Neuronal stem cell (in vitro differentiated cells): Measurements from ENCODE around the gene ANGPTL2.

ENCODE experiments used
- DNase-seq: peaks from one replicate; pipeline ENCODE4 v3.0.0-alpha.2; 2013; ENCODE audit warnings: low spot score
- H2AFZ ChIP-seq: one replicate; pipeline ENCODE4 v1.6.1; 2013; ENCODE audit warnings: mild to moderate bottlenecking, low read length, inconsistent platforms
- H2AK5ac ChIP-seq: 2 replicates; pipeline ENCODE4 v1.6.1; 2013; ENCODE audit warnings: low read depth, mild to moderate bottlenecking, inconsistent platforms, low read length, moderate library complexity, mixed read lengths
- H2BK120ac ChIP-seq: 2 replicates; pipeline ENCODE4 v1.6.1; 2013; ENCODE audit warnings: low read depth, mild to moderate bottlenecking, inconsistent platforms, low read length, moderate library complexity, mixed read lengths
- H2BK12ac ChIP-seq: one replicate; pipeline ENCODE4 v1.6.1; 2013; ENCODE audit warnings: low read length, inconsistent platforms
- H2BK15ac ChIP-seq: 2 replicates; pipeline ENCODE4 v1.6.1; 2013; ENCODE audit warnings: mild to moderate bottlenecking, low read length, inconsistent platforms, mixed read lengths
- H2BK5ac ChIP-seq: one replicate; pipeline ENCODE4 v1.6.1; 2013; ENCODE audit warnings: inconsistent platforms, mild to moderate bottlenecking, low read length, moderate library complexity
- H3K14ac ChIP-seq: one replicate; pipeline ENCODE4 v1.6.1; 2013; ENCODE audit warnings: low read length, inconsistent platforms
- H3K18ac ChIP-seq: 2 replicates; pipeline ENCODE4 v1.6.1; 2013; ENCODE audit warnings: low read length, inconsistent platforms
- H3K23ac ChIP-seq: 2 replicates; pipeline ENCODE4 v1.6.1; 2013; ENCODE audit warnings: low read depth, mild to moderate bottlenecking, mixed read lengths, low read length, inconsistent platforms; ENCODE audit not compliant: poor library complexity
- H3K27ac ChIP-seq: replicated peaks from 3 replicates; pipeline ENCODE4 v1.5.1; 2013; ENCODE audit warnings: low read length, inconsistent platforms
- H3K27me3 ChIP-seq, 3 experiments: 2 replicates each; pipeline ENCODE4 v1.6.1; 2013; ENCODE audit warnings: low read length in 3 of 3, mild to moderate bottlenecking in 2 of 3, inconsistent platforms in 1 of 3, low read depth in 1 of 3, mixed read lengths in 1 of 3, moderate library complexity in 1 of 3; ENCODE audit not compliant: control insufficient read depth in 3 of 3, insufficient read depth in 3 of 3
- H3K36me3 ChIP-seq, 2 donors: replicated peaks in 1 of 2; 2 replicates each; pipeline ENCODE4 v1.6.1; 2013; ENCODE audit warnings: low read length in 2 of 2; ENCODE audit not compliant: control insufficient read depth in 2 of 2, insufficient read depth in 2 of 2
- H3K4ac ChIP-seq: 2 replicates; pipeline ENCODE4 v1.6.1; 2013; ENCODE audit warnings: inconsistent platforms, mild to moderate bottlenecking, low read length, moderate library complexity
- H3K4me1 ChIP-seq, 2 donors: 1 replicate in 1 of 2; 2 replicates in 1 of 2; pipeline ENCODE4 v1.6.1; 2013; ENCODE audit warnings: low read length in 2 of 2, low read depth in 1 of 2; ENCODE audit not compliant: control insufficient read depth in 2 of 2, insufficient read depth in 1 of 2
- H3K4me2 ChIP-seq: one replicate; pipeline ENCODE4 v1.6.1; 2013; ENCODE audit warnings: mild to moderate bottlenecking, low read length, inconsistent platforms; ENCODE audit not compliant: insufficient read depth, poor library complexity, severe bottlenecking
- H3K4me3 ChIP-seq, 2 donors: 2 replicates each; pipeline ENCODE4 v1.5.1; 2013; ENCODE audit warnings: low read length in 2 of 2, mild to moderate bottlenecking in 2 of 2, inconsistent platforms in 1 of 2, moderate library complexity in 1 of 2
- H3K79me1 ChIP-seq: one replicate; pipeline ENCODE4 v1.6.1; 2013; ENCODE audit warnings: low read depth, mild to moderate bottlenecking, inconsistent platforms, low read length, moderate library complexity
- H3K9ac ChIP-seq: one replicate; pipeline ENCODE4 v1.6.1; 2013; ENCODE audit warnings: mild to moderate bottlenecking, low read depth, low read length, inconsistent platforms; ENCODE audit not compliant: poor library complexity
- H3K9me3 ChIP-seq, 2 donors: replicated peaks in 1 of 2; 2 replicates each; pipeline versions ENCODE3 to v1.6.1; 2013; ENCODE audit warnings: low read length in 2 of 2, mild to moderate bottlenecking in 2 of 2, inconsistent platforms in 1 of 2, low read depth in 1 of 2, mixed read lengths in 1 of 2, moderate library complexity in 1 of 2; ENCODE audit not compliant: control insufficient read depth in 2 of 2, insufficient read depth in 1 of 2
- H4K8ac ChIP-seq: one replicate; pipeline ENCODE4 v1.6.1; 2013; ENCODE audit warnings: low read depth, mild to moderate bottlenecking, inconsistent platforms, low read length, moderate library complexity
- H4K91ac ChIP-seq: one replicate; pipeline ENCODE4 v1.6.1; 2013; ENCODE audit warnings: low read length, low read depth, mild to moderate bottlenecking, inconsistent platforms; ENCODE audit not compliant: poor library complexity
- WGBS, 2 donors: extraction: QIAGEN DNeasy Blood & Tissue Kit; methylation state at CpG; one replicate each; pipeline ENCODE4 v1.1.7; 2013; ENCODE audit warnings: missing lambda C conversion rate in 2 of 2, mixed read lengths in 1 of 2; ENCODE audit not compliant: insufficient read length in 2 of 2, insufficient replicate concordance in 1 of 2; ENCODE audit errors: extremely low coverage in 2 of 2; 5-methylcytosine and 5-hydroxymethylcytosine counted together

Gene ANGPTL2

GRCh38 chr9:127114606-127115005, 7.8 kb downstream of the ANGPTL2 start:
- no peak overlapping the region for H3K14ac ChIP-seq
- no peaks in the 10 kb centered on the region for H3K27me3 ChIP-seq
- no peak overlapping the region for H2BK120ac ChIP-seq
- no peak for DNase-seq
- H3K4me2 ChIP-seq, result no peak overlapping the region
- WGBS, 2 donors, result no CpG with 5 or more reads among the region's 5 CpGs
- H3K4ac ChIP-seq, result no peak overlapping the region
- H2BK5ac ChIP-seq, result no peak overlapping the region
- H2AFZ ChIP-seq, result no peak overlapping the region
- no peak overlapping the region for H2BK12ac ChIP-seq
- H3K23ac ChIP-seq, result no peak overlapping the region
- H2AK5ac ChIP-seq, result no peak overlapping the region
- no peaks in the 10 kb centered on the region for H3K79me1 ChIP-seq
- H3K27ac ChIP-seq, result no peak overlapping the region
- no peak overlapping the region for H4K8ac ChIP-seq
- H2BK15ac ChIP-seq, result no peak overlapping the region
- H3K36me3 ChIP-seq, result no peaks in the 10 kb centered on the region
- no peaks in the 10 kb centered on the region for H3K9me3 ChIP-seq
- no peak overlapping the region for H4K91ac ChIP-seq
- H3K4me1 ChIP-seq, result peaks cover 8 to 11% of the 10 kb centered on the region in 2 donors
- H3K9ac ChIP-seq, result no peak overlapping the region
- no peak overlapping the region for H3K4me3 ChIP-seq
- no peak overlapping the region for H3K18ac ChIP-seq

- no peak overlapping the region for H4K91ac ChIP-seq
- H2AFZ ChIP-seq, result no peak overlapping the region
- no peak overlapping the region for H3K9ac ChIP-seq
- H2BK12ac ChIP-seq, result no peak overlapping the region
- H3K14ac ChIP-seq, result no peak overlapping the region
- H2BK5ac ChIP-seq, result no peak overlapping the region
- H3K4me3 ChIP-seq, result peak overlapping the region in 1 of 2 donors; percentile 5
- H3K36me3 ChIP-seq, result no peaks in the 10 kb centered on the region
- DNase-seq, result no peak
- H3K4ac ChIP-seq, result no peak overlapping the region
- H3K27me3 ChIP-seq, result no peaks in the 10 kb centered on the region
- no CpG with 5 or more reads among the region's 10 CpGs for WGBS, 2 donors
- no peak overlapping the region for H2AK5ac ChIP-seq
- H3K4me1 ChIP-seq, result peaks cover 0 to 11% of the 10 kb centered on the region in 2 donors
- H2BK120ac ChIP-seq, result no peak overlapping the region
- H3K18ac ChIP-seq, result no peak overlapping the region
- no peak overlapping the region for H2BK15ac ChIP-seq
- H3K9me3 ChIP-seq, result no peaks in the 10 kb centered on the region
- no peak overlapping the region for H3K27ac ChIP-seq
- H4K8ac ChIP-seq, result no peak overlapping the region
- no peak overlapping the region for H3K4me2 ChIP-seq
- no peak overlapping the region for H3K23ac ChIP-seq
- H3K79me1 ChIP-seq, result no peaks in the 10 kb centered on the region
Observed at GRCh38 chr9:127113191-127113972, 9.1 kb downstream of the ANGPTL2 start.

GRCh38 chr9:127112735-127113161, 9.7 kb downstream of the ANGPTL2 start:
- Histone ChIP-seq H2BK12ac (no peak overlapping the region), H4K8ac (no peak overlapping the region), H3K9me3 (no peaks in the 10 kb centered on the region), H3K9ac (no peak overlapping the region), H3K4ac (no peak overlapping the region), H2AFZ (no peak overlapping the region), H3K4me3 (no peak overlapping the region), H3K23ac (no peak overlapping the region), H2BK15ac (no peak overlapping the region), H3K27ac (no peak overlapping the region), H3K79me1 (no peaks in the 10 kb centered on the region), H2BK5ac (no peak overlapping the region), H4K91ac (no peak overlapping the region), H3K27me3 (no peaks in the 10 kb centered on the region), H3K4me2 (no peak overlapping the region), H3K14ac (no peak overlapping the region), H2BK120ac (no peak overlapping the region), H2AK5ac (no peak overlapping the region), H3K36me3 (peaks cover under 1% of the 10 kb centered on the region in 2 donors), H3K18ac (no peak overlapping the region), H3K4me1 (peaks cover 0 to 10% of the 10 kb centered on the region in 2 donors)
- no CpG with 5 or more reads among the region's 3 CpGs for WGBS, 2 donors
- DNase-seq, result no peak

GRCh38 chr9:127112056-127112455, 10.4 kb downstream of the ANGPTL2 start:
- Histone ChIP-seq H3K4me2 (no peak overlapping the region), H3K27ac (no peak overlapping the region), H3K9ac (no peak overlapping the region), H2AK5ac (no peak overlapping the region), H3K18ac (no peak overlapping the region), H3K23ac (no peak overlapping the region), H2BK15ac (no peak overlapping the region), H3K79me1 (no peaks in the 10 kb centered on the region), H3K4me3 (no peak overlapping the region), H3K4ac (no peak overlapping the region), H3K9me3 (no peaks in the 10 kb centered on the region), H3K36me3 (peaks cover 2 to 8% of the 10 kb centered on the region in 2 donors), H3K27me3 (no peaks in the 10 kb centered on the region), H2BK12ac (no peak overlapping the region), H3K4me1 (peaks cover 0 to 4% of the 10 kb centered on the region in 2 donors), H2BK120ac (no peak overlapping the region), H4K8ac (no peak overlapping the region), H4K91ac (no peak overlapping the region), H2BK5ac (no peak overlapping the region), H3K14ac (no peak overlapping the region), H2AFZ (no peak overlapping the region)
- no CpG with 5 or more reads among the region's 7 CpGs for WGBS, 2 donors
- DNase-seq, result no peak
